Measurements from ENCODE around the gene MRRF. TPM values are rescaled to one million over a fixed set of nuclear protein-coding genes. Genes with fewer than 3 reads are reported as not detected.

Gene MRRF
- total and polyA plus RNA-seq, 2 donors (not counting 3 experiments of a cell fraction or from before 2014, with no cell fraction given): 27.2 to 36.4 TPM

DNA sequence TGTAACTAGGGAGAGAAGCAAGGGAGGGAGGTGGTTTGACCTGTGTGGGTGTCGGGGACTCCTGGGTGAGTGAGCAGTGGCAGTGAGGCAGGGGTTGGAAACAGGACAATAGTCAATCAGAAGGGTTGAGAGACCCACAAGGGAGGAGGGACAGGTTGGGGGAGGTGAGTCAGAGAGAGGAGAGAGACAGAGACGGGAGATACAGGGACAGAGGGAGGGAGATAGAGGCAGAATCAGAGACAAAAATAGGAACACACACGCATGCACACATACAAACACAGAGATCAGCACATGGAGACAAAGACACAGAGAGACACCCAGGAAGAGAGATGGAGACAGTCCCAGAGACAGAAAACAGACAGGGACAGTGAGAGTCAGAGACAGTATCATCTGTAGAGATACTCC, 66.8 kb downstream of the MRRF start:
- Histone ChIP-seq H2AFZ (ENCODE audit: low read depth, low read length) (no peak overlapping the region), H3K4me2 (ENCODE audit: insufficient read depth, low read length) (no peak overlapping the region), H3K27ac (ENCODE audit: insufficient read depth, low read depth, low read length) (peak overlapping the region; percentile 13), H3K9me1 (replicated peaks; ENCODE audit: control insufficient read depth, extremely low read depth, insufficient read depth, low read length) (no peaks in the 10 kb centered on the region), H3K9ac (replicated peaks; ENCODE audit: extremely low read depth, insufficient read depth, low read length) (no peak overlapping the region), H3K36me3 (ENCODE audit: control insufficient read depth in 2 of 2, extremely low read depth in 1 of 2, insufficient read depth in 2 of 2, low read length in 2 of 2) (no peaks in the 10 kb centered on the region), H4K20me1 (replicated peaks; ENCODE audit: control insufficient read depth, extremely low read depth, insufficient read depth, low read length) (no peaks in the 10 kb centered on the region), H3K27me3 (ENCODE audit: control insufficient read depth in 2 of 2, insufficient read depth in 2 of 2, low read length in 2 of 2) (no peaks in the 10 kb centered on the region), H3K9me3 (replicated peaks; ENCODE audit: control insufficient read depth, insufficient read depth, low read length) (no peaks in the 10 kb centered on the region), H3K4me3 (replicated peaks in 1 of 3; ENCODE audit: insufficient read depth in 1 of 3, low read depth in 1 of 3, low read length in 3 of 3) (no peak overlapping the region), H3K79me2 (ENCODE audit: control insufficient read depth, insufficient read depth, low read length) (no peaks in the 10 kb centered on the region), H3K4me1 (ENCODE audit: control insufficient read depth, extremely low read depth, insufficient read depth, low read length) (peaks cover 21% of the 10 kb centered on the region)
- peak; percentile 18 for FAIRE-seq
- intact Hi-C loops (cut with micrococcal nuclease): no loop called here
- TF ChIP-seq MYC (IDR thresholded peaks at IDR 0.05; ENCODE audit: low read depth, low read length): no peak
- TF ChIP-seq, protein P1, sequence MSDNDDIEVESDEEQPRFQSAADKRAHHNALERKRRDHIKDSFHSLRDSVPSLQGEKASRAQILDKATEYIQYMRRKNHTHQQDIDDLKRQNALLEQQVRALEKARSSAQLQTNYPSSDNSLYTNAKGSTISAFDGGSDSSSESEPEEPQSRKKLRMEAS (IDR thresholded peaks at IDR 0.05; ENCODE audit: insufficient read depth, insufficient read length): no peak
- no peak for TF ChIP-seq GATA2 (IDR thresholded peaks at IDR 0.05; ENCODE audit: insufficient read depth, insufficient read length, low read depth, low read length)
- TF ChIP-seq FOS (IDR thresholded peaks at IDR 0.05; ENCODE audit: borderline replicate concordance, insufficient read depth, low read length): no peak
- no peak for TF ChIP-seq POLR2A (IDR thresholded peaks at IDR 0.05; ENCODE audit: low read depth, low read length)
- TF ChIP-seq CTCF (IDR thresholded peaks at IDR 0.05; ENCODE audit: extremely low read depth in 1 of 2, insufficient read depth in 1 of 2, low read depth in 1 of 2, low read length in 2 of 2): no peak
- TF ChIP-seq JUN (IDR thresholded peaks at IDR 0.05; ENCODE audit: borderline replicate concordance, insufficient read depth, insufficient read length, low read depth): no peak
- TF ChIP-seq POLR2AphosphoS5 (IDR thresholded peaks at IDR 0.05; ENCODE audit: insufficient read depth, low read depth, low read length): no peak
- no peak for TF ChIP-seq EZH2 (IDR thresholded peaks at IDR 0.05; ENCODE audit: borderline replicate concordance, low read depth, low read length, severe bottlenecking)
- ChIA-PET CTCF (interaction anchor here (0.7 to 3.6 kb wide), 4 partner anchors 19 to 63 kb away, joined by 3 to 11 read pairs (median 4); no protein-coding TSS in a partner anchor), POLR2A (no interaction called here)
- dilution Hi-C loops (cut with MboI; ENCODE audit: extremely low pct_ligation_motif_present, low sequenced_read_pairs): no loop called here
- no TSS peak for BruUV-seq (replicated peaks)
- DNase-seq (ENCODE audit: low read depth, low spot score): no peak

Measured in endothelial cell of umbilical vein (primary cell).